HG02642 (cell line): ENCODE results near the gene SPAAR.
"Not testable (repeated sequence)": the region's sequence is repeated elsewhere in the genome, so short reads cannot be mapped to it uniquely, and the experiment has no call there.

ENCODE experiments used
- ATAC-seq: cut with Tn5 transposase; IDR thresholded peaks from one replicate; pipeline ENCODE4 v1.9.1; 2021; ENCODE audit warnings: mild to moderate bottlenecking; ENCODE audit not compliant: unreplicated experiment, poor library complexity

SPAAR gene, protein sequence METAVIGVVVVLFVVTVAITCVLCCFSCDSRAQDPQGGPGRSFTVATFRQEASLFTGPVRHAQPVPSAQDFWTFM

GRCh38 chr9:35909274-35909673 lies at the start of gene SPAAR:
TSS of gene SPAAR (plus strand) at chr9:35909490. CDS start at chr9:35910464, 974 bp downstream.
- ATAC-seq, result no peak

- ATAC-seq, result no peak
Measured at GRCh38 chr9:35859990-35860339, 49.3 kb upstream of the SPAAR start.

DNA sequence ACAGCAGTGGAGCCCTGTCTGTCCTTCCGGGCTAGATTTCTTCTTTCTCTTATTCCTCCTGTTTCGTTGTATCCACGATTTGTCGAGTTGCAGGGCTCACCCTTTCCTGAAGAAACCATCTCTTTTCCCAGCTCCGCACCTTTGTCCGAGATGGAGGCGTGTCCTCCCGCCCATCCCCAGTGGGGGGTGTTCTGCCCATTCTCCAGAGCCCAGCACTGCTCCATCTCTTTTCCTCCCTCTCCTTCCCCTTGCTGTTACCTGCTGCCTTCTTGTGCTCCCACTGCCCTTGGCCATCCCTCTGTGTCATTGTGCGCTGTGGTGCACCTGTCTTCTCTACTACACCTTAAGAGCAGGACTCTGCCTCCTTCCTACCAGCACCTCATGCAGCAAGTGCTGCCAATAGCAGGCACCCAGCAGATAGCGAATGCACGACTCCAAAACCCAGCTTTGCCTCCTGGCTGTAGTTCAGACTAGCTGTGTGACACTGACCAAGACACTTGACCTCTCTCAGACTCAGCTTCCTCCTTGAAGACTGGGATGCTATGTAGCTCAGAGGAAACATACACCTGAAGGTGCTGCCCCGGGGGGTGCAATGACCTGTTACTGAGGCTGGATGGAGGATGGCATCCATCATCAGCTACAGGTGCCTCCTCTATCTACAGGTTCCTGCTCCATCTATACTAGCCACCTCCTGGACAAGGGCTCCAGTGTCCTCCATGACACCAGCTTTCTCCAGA lies 48.0 kb upstream of the SPAAR start:
- ATAC-seq, result no peak

GRCh38 chr9:35862328-35862727 lies 47.0 kb upstream of the SPAAR start:
- no peak for ATAC-seq

- ATAC-seq, result no peak
Measured at GRCh38 chr9:35863583-35863982, 45.7 kb upstream of the SPAAR start.

- no peak for ATAC-seq
Measured at GRCh38 chr9:35864695-35865255, 44.5 kb upstream of the SPAAR start.

DNA sequence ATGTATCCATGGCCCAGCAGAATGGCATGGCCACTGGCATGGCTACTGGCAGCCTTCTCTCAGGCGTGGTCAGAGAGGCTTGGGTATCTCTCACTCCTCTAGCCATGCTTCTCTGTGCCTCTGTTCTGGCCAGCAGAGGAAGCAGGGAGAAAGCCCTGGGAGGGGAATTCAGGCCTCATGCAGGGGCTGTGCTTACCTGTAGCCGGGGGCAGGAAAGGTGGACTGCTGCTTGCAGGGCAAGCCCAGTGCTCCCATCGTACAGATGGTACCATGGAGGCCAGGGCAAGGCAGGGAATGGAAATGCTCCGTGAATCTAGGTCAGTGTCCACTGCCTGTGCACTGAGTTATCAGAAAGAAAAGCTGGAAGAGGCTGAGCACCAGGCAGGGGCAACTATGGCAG lies 41.8 kb upstream of the SPAAR start:
- no peak for ATAC-seq

DNA sequence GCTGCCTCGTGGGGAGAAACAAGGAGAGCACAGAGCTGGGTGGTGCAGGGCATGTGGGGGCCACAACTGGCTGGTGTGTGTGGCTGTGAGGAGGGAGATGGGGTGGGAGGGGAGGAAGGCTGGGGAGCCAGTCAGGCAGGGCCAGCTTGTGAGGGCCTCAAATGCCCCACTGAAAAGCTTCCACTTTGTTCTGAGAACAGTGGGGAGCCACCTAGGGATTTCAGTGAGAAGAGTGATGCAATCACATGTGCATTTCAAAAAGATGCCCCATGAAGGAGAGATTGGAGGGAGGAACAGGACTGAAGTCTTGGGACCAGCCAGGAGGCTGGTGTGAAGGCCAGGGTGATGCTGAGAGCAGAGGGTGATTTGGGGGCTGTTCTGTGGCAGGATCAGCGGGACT lies 40.4 kb upstream of the SPAAR start:
- no peak for ATAC-seq

DNA sequence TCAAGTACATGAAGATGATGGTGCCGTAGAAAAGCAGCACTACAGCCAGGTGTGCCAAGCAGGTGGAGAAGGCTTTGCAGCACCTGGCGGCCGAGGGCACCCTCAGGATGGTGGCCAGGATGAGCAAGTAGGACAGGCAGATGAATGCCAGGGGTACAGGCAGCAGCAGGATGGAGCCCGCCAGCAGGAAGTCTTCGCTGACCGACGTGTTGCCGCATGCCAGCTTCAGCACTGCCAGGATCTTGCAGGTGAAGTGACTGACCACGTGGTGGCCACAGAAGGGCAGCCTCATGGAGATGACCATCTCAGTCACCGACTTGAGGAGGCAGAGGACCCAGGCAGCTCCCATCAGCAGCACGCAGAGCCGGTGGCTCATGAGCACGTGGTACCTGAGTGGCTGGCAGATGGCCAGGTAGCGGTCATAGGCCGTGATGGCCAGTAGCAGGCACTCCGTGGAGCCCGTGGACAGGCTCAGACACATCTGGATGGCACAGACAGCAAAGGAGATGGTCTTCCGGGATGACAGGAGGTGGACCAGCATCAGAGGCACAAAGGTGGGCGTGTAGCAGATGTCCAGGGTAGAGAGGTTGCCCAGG lies 39.6 kb upstream of the SPAAR start:
- ATAC-seq, result no peak

DNA sequence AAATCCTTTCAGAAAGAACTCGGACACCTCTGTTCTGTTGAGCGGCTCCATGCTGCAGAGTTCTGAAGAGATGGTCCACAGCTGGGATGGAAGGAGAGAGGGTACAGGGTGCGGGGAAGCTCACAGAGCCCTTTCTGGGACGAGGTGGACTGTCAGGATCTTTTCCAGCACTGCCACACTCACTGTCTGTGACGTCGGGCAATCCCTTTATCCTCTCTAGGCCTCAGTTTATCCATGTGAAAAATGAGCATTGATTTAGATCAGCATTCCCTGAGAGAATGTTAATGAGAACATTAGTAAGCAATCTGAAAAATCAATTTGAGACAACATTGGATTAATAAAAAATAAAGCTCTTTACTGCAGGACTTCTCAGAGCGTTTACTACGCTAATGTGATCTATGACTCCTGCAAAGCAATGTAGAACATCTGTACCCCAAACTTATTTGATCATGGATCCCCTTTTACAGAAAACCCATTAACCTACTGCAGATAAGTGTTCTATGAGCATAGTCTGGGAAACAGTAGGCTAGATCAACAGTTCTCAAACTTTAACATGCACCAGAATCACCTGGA lies 38.9 kb upstream of the SPAAR start, which contains the start of gene OR13J1:
Gene OR13J1, minus strand, starts transcription at position 51 of the 573 bp plus-strand sequence. Its CDS starts 0 bp downstream, at position 51.
- ATAC-seq, result no peak

GRCh38 chr9:35871545-35871944 lies 37.7 kb upstream of the SPAAR start:
- ATAC-seq, result no peak

GRCh38 chr9:35872505-35872904 lies 36.8 kb upstream of the SPAAR start:
- ATAC-seq, result no peak

DNA sequence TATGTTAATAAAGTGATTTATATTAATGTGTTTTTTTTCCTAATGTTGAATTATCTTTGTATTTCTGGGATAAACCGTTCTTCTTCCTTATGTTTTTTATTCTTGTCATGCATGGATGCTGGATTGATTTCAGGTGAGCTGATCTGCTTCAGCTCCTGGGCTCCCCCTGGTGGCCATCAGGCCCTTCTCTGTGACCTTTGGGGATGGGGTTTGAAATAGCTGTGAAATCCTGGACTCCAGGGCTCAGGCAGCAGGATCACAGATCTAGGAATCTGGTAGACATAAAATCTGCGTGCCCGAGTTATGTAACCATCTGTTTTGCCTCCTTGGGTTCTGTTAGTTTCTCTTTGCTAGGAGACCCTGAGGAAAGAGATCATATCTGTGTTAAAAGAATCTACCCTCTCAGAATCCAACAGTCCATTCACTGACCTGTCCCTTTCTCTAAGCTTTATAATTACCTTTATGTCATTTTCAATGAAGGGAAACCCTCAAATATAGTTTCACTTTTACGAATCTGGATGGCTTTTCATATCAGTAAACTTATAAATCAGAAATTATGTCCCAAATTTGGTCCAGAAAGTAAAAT lies 26.9 kb upstream of the SPAAR start:
- ATAC-seq, result no peak

DNA sequence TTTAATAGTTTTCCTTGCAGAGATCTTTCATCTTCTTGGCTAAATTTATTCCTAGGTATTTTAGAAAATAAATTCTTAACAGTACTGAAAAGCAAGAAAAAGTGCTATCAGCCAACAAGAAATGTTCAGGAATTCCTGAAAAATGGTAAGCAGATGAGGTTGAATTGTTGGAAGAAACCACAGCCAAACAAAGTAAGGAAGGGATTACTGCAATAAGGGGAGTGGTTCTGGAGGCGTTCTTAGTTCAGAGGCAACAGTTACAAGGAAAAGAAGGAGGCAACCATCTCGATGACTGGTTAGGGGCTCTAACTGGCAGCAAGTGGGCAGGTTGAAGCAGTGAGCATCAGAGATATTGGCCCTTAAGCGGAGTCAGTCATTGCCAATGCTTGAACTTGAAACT lies 26.3 kb upstream of the SPAAR start:
- no peak for ATAC-seq

- ATAC-seq, result not testable (repeated sequence)
Measured at GRCh38 chr9:35884908-35885307, 24.4 kb upstream of the SPAAR start.

DNA sequence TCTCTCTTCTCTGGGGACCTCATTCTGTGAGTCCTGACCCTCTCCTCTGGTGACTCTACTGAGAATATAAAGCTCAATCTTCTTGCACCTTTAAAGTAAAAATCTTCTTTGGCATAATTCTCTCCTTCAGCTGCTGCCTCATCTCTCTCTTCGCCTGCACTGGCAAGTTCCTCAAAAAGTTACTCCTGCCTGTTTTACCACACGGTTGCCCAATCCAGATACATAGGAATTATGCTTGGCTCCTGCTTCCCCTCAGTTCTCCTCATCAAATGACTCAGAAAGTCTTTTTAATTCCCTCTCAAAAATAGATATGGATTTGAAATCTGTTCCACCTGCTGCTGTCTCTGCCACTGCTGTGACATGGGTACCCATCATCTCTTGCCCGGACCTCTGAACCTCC lies 17.6 kb upstream of the SPAAR start:
- ATAC-seq, result no peak

DNA sequence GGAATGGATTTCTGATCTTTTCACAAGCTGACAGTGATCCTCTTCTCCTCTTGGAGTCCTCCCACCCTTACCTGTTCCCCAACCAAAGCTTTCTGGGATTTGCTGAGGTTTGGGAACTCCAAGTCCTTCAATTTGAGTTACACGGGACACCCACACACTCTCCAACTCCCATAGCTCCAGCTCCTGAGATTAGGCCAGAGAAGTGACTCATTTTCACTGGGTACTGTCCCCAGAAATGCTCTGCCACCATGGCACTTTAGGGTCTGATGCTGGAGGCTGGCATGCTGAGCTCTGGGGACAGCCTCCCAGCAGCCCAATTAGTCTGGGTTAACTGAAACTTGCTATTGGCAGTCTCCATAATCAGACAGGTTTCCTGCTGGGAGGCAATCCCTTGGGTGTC lies 17.2 kb upstream of the SPAAR start:
- ATAC-seq, result no peak

- ATAC-seq, result no peak
Measured at GRCh38 chr9:35896570-35896969, 12.7 kb upstream of the SPAAR start.

GRCh38 chr9:35897376-35898099 lies 11.8 kb upstream of the SPAAR start:
- not testable (repeated sequence) for ATAC-seq

DNA sequence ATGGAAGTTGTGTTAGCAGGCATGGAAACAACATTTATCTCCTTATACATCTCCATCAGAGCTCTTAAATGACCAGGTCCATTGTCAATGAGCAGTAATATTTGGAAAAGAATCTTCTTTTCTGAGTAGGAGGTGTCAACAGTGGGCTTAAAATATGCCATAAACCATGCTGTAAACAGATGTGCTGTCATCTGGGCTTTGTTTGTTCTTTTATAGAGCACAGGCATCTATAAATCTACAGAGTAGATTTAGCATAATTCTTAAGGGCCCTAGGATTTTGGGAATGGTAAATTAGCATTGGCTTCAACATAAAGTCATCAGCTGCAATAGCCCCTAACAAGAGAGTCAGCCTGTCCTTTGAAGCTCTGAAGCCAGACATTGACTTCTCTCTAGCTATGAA lies 11.0 kb upstream of the SPAAR start:
- no peak for ATAC-seq
